HG03196 (cell line): ENCODE data around the gene DRD1.

ENCODE experiments used
- ATAC-seq: cut with Tn5 transposase; IDR thresholded peaks from one replicate; pipeline ENCODE4 v1.9.1; 2021; ENCODE audit not compliant: unreplicated experiment

DRD1 gene

GRCh38 chr5:175444060-175444904 is at the start of gene DRD1:
TSS of gene DRD1 (minus strand) at chr5:175444182. CDS start at chr5:175443099, 1,083 bp downstream.
- ATAC-seq: peak; percentile 51

- no peak for ATAC-seq
These were observed 49.7 kb upstream of the DRD1 start for GRCh38 chr5:175493726-175494125.

- no peak for ATAC-seq
These were observed 49.3 kb upstream of the DRD1 start for GRCh38 chr5:175493260-175493659.

- no peak for ATAC-seq
These were observed 47.2 kb upstream of the DRD1 start for GRCh38 chr5:175491223-175491622.

- no peak for ATAC-seq
These were observed 45.9 kb upstream of the DRD1 start for GRCh38 chr5:175489693-175490443.

GRCh38 chr5:175487514-175488222 is 43.7 kb upstream of the DRD1 start:
- ATAC-seq: no peak

GRCh38 chr5:175485631-175486030 is 41.6 kb upstream of the DRD1 start:
- no peak for ATAC-seq

- no peak for ATAC-seq
These were observed 40.8 kb upstream of the DRD1 start for GRCh38 chr5:175484829-175485228.

GRCh38 chr5:175484322-175484721 is 40.3 kb upstream of the DRD1 start:
- ATAC-seq: no peak

- no peak for ATAC-seq
These were observed 39.4 kb upstream of the DRD1 start for GRCh38 chr5:175483337-175483736.

- ATAC-seq: peak; percentile 1
These were observed 35.3 kb upstream of the DRD1 start for GRCh38 chr5:175479125-175479881.

- peak; percentile 93 for ATAC-seq
These were observed 34.6 kb upstream of the DRD1 start, which contains the start of gene SFXN1 for GRCh38 chr5:175478384-175479124. TSS of gene SFXN1 (plus strand) at chr5:175478560. CDS start at chr5:175492104, 13,544 bp downstream.

GRCh38 chr5:175478008-175478383 is 34.0 kb upstream of the DRD1 start:
- no peak for ATAC-seq

- no peak for ATAC-seq
These were observed 33.5 kb upstream of the DRD1 start for GRCh38 chr5:175477440-175477839.

GRCh38 chr5:175475248-175475647 is 31.3 kb upstream of the DRD1 start:
- ATAC-seq: no peak

- no peak for ATAC-seq
These were observed 28.4 kb upstream of the DRD1 start for GRCh38 chr5:175472378-175472777.

- no peak for ATAC-seq
These were observed 27.6 kb upstream of the DRD1 start for GRCh38 chr5:175471628-175472027.

GRCh38 chr5:175471196-175471595 is 27.2 kb upstream of the DRD1 start:
- no peak for ATAC-seq

GRCh38 chr5:175470781-175471180 is 26.8 kb upstream of the DRD1 start:
- ATAC-seq: no peak

GRCh38 chr5:175469916-175470315 is 25.9 kb upstream of the DRD1 start:
- ATAC-seq: no peak
